Muscle of leg (tissue), 11 donors: ENCODE measurements around the gene RNF7. TPM values are rescaled to one million over a fixed set of nuclear protein-coding genes. Genes with fewer than 3 reads are reported as not detected.
A peak's percentile ranks its signal among the peaks of the same experiment; 100 is the strongest.

Experiments
- DNase-seq: peaks from one replicate; pipeline ENCODE4 v3.0.0; 2013
- H3K27ac ChIP-seq: one replicate; pipeline ENCODE4 v1.5.1; 2013; ENCODE audit warnings: mild to moderate bottlenecking, low read length, control low read depth
- H3K27me3 ChIP-seq: one replicate; pipeline ENCODE4 v1.6.1; 2013; ENCODE audit warnings: low read length; ENCODE audit not compliant: control insufficient read depth, insufficient read depth
- H3K36me3 ChIP-seq: one replicate; pipeline ENCODE4 v1.6.1; 2013; ENCODE audit warnings: low read length; ENCODE audit not compliant: control insufficient read depth, insufficient read depth
- H3K4me1 ChIP-seq: one replicate; pipeline ENCODE4 v1.6.1; 2013; ENCODE audit warnings: low read length; ENCODE audit not compliant: control insufficient read depth, insufficient read depth
- H3K4me3 ChIP-seq: one replicate; pipeline ENCODE4 v1.5.1; 2013; ENCODE audit warnings: low read length, control low read depth
- H3K9me3 ChIP-seq: replicated peaks from 2 replicates; pipeline ENCODE4 v1.6.1; 2013; ENCODE audit warnings: low read depth, low read length; ENCODE audit not compliant: control insufficient read depth
- WGBS: methylation state at CpG from one replicate; pipeline ENCODE4 v1.1.5; 2013; ENCODE audit warnings: missing lambda C conversion rate; ENCODE audit not compliant: insufficient coverage; 5-methylcytosine and 5-hydroxymethylcytosine counted together
- polyA plus RNA-seq, 8 donors: library from polyadenylated mRNA; unstranded; fragments of 120-200 nt; gene quantifications; one replicate each; pipeline versions ENCODE4 v1.2.1 to v1.2.3, GENCODE V29; 2013; ENCODE audit warnings: inconsistent platforms in 1 of 8, low replicate concordance in 1 of 8; ENCODE audit not compliant: insufficient read length in 8 of 8, insufficient read depth in 1 of 8
- total RNA-seq: library from RNA; stranded (reverse); fragments of 120-200 nt; gene quantifications from one replicate; pipeline ENCODE4 v1.2.4, GENCODE V29; 2013

RNF7 gene
- total and polyA plus RNA-seq, 9 donors: 79.6 to 100 (median 85.6) TPM

- WGBS: 84% methylated on average over 4 of the region's 4 CpGs
- no peak for DNase-seq
- Histone ChIP-seq H3K36me3 (no peaks in the 10 kb centered on the region), H3K4me3 (no peak overlapping the region), H3K27ac (peak overlapping the region; percentile 42), H3K9me3 (no peaks in the 10 kb centered on the region), H3K4me1 (peaks cover 3% of the 10 kb centered on the region), H3K27me3 (no peaks in the 10 kb centered on the region)
Measured at GRCh38 chr3:141708367-141708766, 29.7 kb upstream of the RNF7 start.

GRCh38 chr3:141709126-141709770 is 28.9 kb upstream of the RNF7 start:
- no peak overlapping the region for H3K4me3 ChIP-seq
- H3K27me3 ChIP-seq: no peaks in the 10 kb centered on the region
- DNase-seq: no peak
- H3K9me3 ChIP-seq: no peaks in the 10 kb centered on the region
- H3K27ac ChIP-seq: no peak overlapping the region
- H3K36me3 ChIP-seq: no peaks in the 10 kb centered on the region
- H3K4me1 ChIP-seq: peaks cover 3% of the 10 kb centered on the region
- WGBS: 91% methylated on average over 4 of the region's 7 CpGs

DNA sequence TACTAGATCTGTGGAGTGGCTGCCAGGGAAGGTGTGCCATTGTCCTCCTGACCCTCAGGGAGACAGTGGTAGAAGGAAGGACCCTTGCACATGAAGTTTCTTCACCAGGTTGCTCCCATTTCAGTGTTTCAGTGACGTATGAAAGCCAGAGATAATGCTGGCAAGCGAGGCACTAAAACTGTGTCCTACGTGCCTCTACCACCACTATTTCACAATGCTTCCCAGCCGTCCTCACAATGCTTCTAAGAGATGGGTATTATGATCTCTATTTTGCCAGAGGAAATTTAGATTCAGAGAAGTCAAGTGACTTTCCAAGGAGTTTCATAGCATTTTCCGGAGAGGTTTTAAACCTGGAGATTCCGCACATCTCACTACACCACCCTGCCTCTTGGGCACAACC is 28.0 kb upstream of the RNF7 start:
- Histone ChIP-seq H3K9me3 (peaks cover 2% of the 10 kb centered on the region), H3K4me3 (no peak overlapping the region), H3K4me1 (peaks cover 3% of the 10 kb centered on the region), H3K36me3 (no peaks in the 10 kb centered on the region), H3K27me3 (no peaks in the 10 kb centered on the region), H3K27ac (no peak overlapping the region)
- no peak for DNase-seq
- no CpG with 5 or more reads among the region's 6 CpGs for WGBS

- no CpG with 5 or more reads among the region's 6 CpGs for WGBS
- Histone ChIP-seq H3K9me3 (peaks cover 3% of the 10 kb centered on the region), H3K4me3 (no peak overlapping the region), H3K36me3 (no peaks in the 10 kb centered on the region), H3K27me3 (no peaks in the 10 kb centered on the region), H3K4me1 (peaks cover 3% of the 10 kb centered on the region), H3K27ac (no peak overlapping the region)
- peak; percentile 13 for DNase-seq
Measured at GRCh38 chr3:141710888-141711616, 27.0 kb upstream of the RNF7 start.

- Histone ChIP-seq H3K4me1 (no peaks in the 10 kb centered on the region), H3K36me3 (no peaks in the 10 kb centered on the region), H3K27me3 (no peaks in the 10 kb centered on the region), H3K9me3 (peaks cover 3% of the 10 kb centered on the region), H3K27ac (no peak overlapping the region), H3K4me3 (no peak overlapping the region)
- no CpG with 5 or more reads among the region's 1 CpG for WGBS
- no peak for DNase-seq
Measured at GRCh38 chr3:141714671-141715070, 23.4 kb upstream of the RNF7 start.

DNA sequence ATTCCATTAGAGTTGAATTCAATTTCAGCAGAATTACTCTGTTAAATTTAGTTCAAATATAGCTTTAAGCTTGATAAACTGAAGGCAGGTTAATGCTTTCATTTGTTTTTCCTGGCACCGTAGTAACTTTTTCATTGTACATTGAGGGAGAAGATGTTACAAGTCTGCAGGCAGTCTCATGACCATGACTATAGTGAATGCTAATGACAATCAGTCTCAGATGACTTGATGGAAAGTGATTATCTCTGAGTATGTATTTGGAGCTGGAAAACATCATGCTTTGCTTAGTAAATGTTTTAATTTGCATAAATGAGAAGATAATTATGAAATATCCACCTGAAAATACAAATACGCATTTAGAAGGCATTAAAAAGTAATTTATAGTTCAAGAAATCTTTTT is 16.0 kb upstream of the RNF7 start:
- no peaks in the 10 kb centered on the region for H3K36me3 ChIP-seq
- H3K4me1 ChIP-seq: no peaks in the 10 kb centered on the region
- H3K27ac ChIP-seq: no peak overlapping the region
- no peak overlapping the region for H3K4me3 ChIP-seq
- WGBS: no CpG with 5 or more reads among the region's 2 CpGs
- DNase-seq: no peak
- no peaks in the 10 kb centered on the region for H3K9me3 ChIP-seq
- H3K27me3 ChIP-seq: no peaks in the 10 kb centered on the region

DNA sequence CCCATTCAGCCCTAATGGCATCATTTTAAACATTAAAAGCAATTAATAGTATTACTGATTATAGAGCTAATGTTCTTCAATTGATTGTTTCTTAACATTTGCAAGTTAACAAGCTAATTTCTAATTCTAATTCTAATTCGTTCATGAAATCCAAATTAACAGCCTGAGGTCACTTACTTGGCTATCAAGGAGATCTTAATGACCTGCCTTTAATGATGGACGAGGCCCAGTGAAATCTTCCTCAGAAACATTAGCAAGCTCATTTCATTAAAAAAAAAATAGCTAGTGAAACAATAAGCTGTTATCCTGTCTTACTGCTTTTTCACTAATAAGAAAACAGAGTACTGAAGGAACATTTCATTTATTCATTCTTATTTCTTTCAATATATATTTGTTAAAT is 15.4 kb upstream of the RNF7 start:
- no CpG with 5 or more reads among the region's 2 CpGs for WGBS
- Histone ChIP-seq H3K27ac (no peak overlapping the region), H3K4me3 (no peak overlapping the region), H3K36me3 (no peaks in the 10 kb centered on the region), H3K27me3 (no peaks in the 10 kb centered on the region), H3K4me1 (no peaks in the 10 kb centered on the region), H3K9me3 (no peaks in the 10 kb centered on the region)
- no peak for DNase-seq

DNA sequence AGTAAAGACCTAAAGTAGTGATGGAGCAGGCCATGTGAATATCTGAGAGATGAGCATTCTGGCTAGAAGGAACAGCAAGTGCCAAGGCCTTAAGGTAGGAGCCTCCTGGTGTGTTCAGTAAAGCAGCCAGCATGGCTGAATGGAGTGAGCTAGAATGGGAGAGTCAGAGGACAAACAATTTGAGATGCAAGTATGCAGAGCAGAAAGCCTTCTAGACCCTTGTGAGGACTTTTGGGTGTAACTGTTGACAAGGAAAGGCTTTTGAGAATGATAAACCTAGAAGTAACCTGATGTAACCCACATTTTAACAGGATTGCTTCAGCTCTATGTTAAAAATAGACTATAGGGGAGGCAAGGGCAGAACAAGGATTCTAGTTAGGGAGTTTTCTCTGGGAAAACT is 14.8 kb upstream of the RNF7 start:
- Histone ChIP-seq H3K9me3 (no peaks in the 10 kb centered on the region), H3K4me3 (no peak overlapping the region), H3K27ac (no peak overlapping the region), H3K4me1 (no peaks in the 10 kb centered on the region), H3K27me3 (no peaks in the 10 kb centered on the region), H3K36me3 (no peaks in the 10 kb centered on the region)
- no peak for DNase-seq

DNA sequence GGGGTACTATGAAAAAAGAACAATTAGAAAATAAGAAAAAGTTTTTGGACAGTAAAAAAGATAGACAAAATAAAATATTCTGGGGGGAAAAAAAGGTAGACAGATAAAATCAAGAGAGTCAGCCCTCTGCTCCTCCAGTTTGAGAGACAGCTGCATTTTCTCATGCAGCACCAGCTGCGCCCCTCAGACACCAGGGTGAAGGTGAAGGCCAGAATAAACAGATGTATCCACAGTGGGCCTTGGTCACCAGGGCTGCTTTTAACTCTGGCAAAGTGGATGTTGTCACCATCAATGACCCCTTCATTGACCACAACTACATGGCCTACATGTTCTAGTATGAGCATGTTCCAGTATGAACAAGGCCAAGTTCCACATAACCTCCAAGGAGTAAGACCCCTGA is 13.9 kb upstream of the RNF7 start:
- Histone ChIP-seq H3K27ac (no peak overlapping the region), H3K27me3 (no peaks in the 10 kb centered on the region), H3K36me3 (no peaks in the 10 kb centered on the region), H3K9me3 (no peaks in the 10 kb centered on the region), H3K4me3 (no peak overlapping the region), H3K4me1 (no peaks in the 10 kb centered on the region)
- no peak for DNase-seq
- WGBS: 75% methylated on average over 1 of the region's 1 CpG

GRCh38 chr3:141725036-141725435 is 13.1 kb upstream of the RNF7 start:
- DNase-seq: no peak
- Histone ChIP-seq H3K27me3 (no peaks in the 10 kb centered on the region), H3K27ac (no peak overlapping the region), H3K4me3 (no peak overlapping the region), H3K9me3 (no peaks in the 10 kb centered on the region), H3K36me3 (no peaks in the 10 kb centered on the region), H3K4me1 (no peaks in the 10 kb centered on the region)
- 78% methylated on average over 4 of the region's 4 CpGs for WGBS
